Frontal cortex (tissue), 4 donors: ENCODE data around the gene DIP2B. TPM values are rescaled to one million over a fixed set of nuclear protein-coding genes. Genes with fewer than 3 reads are reported as not detected.
A peak's percentile ranks its signal among the peaks of the same experiment; 100 is the strongest.

Experiments
- DNase-seq, 2 donors: peaks; one replicate each; pipeline ENCODE4 v3.0.0; 2012; ENCODE audit warnings: low spot score in 2 of 2
- FAIRE-seq: peaks from 2 replicates; lab custom pipeline; 2012; peaks lifted over from hg19 to GRCh38; lab: Jason Lieb, UNC
- total RNA-seq: library from RNA; depleted of rRNA; stranded (reverse); fragments of >200 nt; gene quantifications from one replicate; pipeline ENCODE4 v1.2.3, GENCODE V29; 2014
- donor health status: control.
- donor health status: control.
- donor health status: control.

The DIP2B gene
- total RNA-seq, 1 donor from 2014 or later = 48.5 TPM

DNA sequence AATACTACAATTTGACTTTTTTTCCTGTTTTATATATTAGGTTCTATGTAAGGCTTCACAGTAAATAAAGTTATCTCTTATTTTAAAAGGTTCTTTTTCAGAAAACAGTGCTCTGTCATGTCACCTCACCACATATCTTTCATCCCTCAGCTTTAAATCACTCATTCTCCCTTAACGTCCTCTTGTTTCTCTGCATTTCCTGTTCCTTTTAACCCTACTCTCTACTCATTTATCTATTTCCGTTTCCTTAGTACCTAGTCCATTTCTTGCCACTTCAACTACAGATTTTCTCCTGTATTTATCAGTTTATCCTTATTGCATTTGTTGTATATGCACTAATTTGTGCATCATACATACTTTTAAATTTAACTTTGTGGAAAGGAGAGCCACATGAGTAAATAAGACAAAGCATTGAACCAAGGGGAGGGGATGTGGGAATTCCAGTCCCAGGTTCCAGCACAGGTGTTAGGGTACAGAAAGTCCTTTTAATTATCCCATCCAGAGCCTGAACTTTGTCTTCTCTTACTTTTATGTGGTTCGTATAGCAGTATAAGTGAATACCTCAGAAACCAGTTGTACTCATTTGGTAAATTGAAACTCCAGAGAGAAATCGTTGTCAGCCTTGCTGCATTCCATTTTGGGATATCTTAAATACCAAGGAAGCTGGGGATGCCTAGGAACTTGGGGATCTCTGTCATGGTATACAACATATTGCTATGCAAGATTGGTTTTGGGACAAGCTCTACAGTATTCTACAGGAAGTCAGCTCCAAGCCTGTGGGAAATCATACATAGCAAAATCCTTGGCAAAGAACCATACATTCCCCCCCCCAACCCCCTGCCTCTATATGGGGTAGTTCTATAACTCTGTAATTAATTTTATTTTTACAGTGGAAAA, 120.5 kb downstream of the DIP2B start:
- FAIRE-seq = no peak
- DNase-seq = no peak

DNA sequence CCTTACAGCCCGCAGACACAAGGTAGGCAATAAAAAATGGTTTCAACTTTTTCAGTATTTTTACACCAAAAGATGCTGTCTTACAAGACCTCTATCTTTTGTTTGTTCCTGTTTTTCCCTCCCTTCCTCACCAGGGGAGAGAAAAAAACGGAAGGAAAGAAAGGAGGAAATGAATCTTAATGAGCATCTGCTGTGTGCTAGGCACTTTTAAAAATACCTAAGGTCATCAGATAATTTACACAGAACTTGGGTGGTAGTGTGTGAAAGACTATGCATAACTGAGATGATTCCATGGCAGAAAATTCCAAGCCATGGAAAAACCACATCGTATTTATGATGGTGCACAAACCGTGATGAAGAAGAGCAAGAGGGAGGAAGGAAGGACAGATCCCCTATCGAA, 121.2 kb downstream of the DIP2B start:
- DNase-seq (no peak), FAIRE-seq (no peak)

DNA sequence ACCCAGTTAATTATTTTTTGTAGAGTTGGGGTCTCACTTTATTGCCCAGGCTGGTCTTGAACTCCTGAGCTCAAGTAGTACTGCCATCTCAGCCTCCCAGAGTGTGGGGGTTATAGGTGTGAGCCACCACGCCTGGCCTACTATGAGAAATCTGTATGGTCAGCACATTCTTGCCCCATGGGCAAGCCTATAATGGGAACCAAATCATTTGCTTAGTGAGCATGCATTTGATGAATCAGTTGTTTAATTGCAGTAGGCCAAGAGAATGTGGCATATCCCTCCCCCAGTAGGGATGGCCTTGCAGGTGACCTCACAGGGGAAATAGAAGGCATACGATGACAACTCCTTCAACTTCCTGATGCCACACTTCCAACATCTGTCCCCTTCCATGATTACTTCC, 122.7 kb downstream of the DIP2B start:
- no peak for FAIRE-seq
- DNase-seq = no peak

- FAIRE-seq (no peak), DNase-seq (no peak)
Observed at GRCh38 chr12:50628394-50628793, 123.6 kb downstream of the DIP2B start.

GRCh38 chr12:50633955-50634354, 129.2 kb downstream of the DIP2B start:
- FAIRE-seq (no peak), DNase-seq (no peak)

- DNase-seq (no peak), FAIRE-seq (no peak)
Observed at GRCh38 chr12:50634379-50634778, 129.6 kb downstream of the DIP2B start.

DNA sequence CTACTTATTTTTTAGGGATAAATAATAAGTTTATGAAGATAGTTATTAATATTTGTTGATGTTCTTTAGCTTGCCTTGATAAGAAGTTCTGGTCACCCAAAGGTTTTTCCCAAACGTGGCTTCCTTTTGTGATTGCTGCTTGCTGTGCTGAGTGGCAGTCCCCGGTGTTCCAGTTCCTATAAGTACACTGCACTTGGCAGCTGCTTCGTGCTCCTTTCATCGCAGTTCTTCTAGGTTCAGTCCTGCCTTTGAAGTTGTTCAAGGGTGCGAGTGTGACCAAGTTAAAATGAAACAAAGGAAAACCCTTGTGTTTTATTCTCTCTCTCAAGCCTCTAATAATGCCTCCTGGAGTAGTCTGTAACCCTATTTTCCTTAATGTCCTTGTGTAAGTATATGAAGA, 130.6 kb downstream of the DIP2B start:
- no peak for FAIRE-seq
- no peak for DNase-seq

DNA sequence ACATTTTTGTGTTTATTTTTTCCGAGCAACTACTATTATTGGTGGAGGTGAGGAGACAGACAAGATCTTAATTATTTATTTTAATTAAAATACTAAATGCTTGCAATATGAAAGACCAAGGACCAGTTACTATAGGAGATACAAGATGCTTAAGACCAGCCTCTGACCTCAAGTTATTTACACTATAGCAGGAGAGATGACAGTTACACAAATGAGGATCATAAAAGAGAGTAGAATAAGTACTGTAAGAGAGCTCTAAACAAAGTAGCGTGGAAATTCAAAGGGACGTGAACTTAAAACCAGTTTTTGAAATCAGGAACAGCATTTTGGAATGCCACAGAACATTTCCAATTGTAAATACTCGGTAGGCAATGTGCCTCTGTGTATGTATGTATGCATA, 131.1 kb downstream of the DIP2B start:
- no peak for FAIRE-seq
- DNase-seq = no peak

DNA sequence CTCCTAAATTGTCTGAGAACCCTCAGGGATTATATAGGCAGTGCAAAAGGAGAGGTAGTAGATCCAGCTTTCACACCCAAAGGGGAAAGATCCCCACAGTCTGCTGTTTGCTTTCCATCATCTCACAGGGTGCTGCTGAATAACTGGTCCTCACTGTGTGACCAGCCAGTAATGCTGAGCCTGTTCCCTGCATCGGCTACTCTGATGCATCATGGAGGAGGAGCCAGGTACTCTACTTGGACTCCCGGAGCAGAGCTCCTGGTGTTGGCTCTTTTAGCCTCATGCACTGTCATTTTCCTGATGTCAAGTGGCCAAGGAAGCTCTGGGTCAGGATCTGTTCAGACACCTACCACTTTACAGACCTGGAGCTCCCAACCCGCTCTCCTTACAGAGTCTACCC, 131.7 kb downstream of the DIP2B start:
- DNase-seq (no peak), FAIRE-seq (no peak)

GRCh38 chr12:50637870-50638481, 133.2 kb downstream of the DIP2B start:
- DNase-seq = peak in 1 of 2 donors; percentile 16

DNA sequence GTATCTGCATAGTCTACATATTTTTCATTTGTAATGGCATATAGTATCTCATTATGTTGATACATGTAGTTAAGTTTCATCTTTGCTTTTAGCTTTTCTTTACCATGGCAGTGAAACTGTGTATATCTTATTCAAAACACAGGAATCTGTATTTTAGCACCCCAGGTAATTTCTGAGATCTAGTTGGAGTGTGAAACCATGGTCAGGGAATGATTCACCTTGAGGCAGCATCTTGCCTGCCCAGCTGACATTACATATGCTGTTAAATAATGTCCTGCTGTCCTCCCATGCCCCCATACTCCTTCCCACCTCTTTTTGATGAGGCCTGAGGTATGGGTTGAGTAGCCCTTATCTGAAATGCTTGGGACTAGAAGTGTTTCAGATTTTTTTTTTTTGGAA, 133.7 kb downstream of the DIP2B start:
- FAIRE-seq (no peak), DNase-seq (no peak)

More at GRCh38 chr12:50637870-50638481, 133.2 kb downstream of the DIP2B start:
- peak; percentile 96 for FAIRE-seq

DNA sequence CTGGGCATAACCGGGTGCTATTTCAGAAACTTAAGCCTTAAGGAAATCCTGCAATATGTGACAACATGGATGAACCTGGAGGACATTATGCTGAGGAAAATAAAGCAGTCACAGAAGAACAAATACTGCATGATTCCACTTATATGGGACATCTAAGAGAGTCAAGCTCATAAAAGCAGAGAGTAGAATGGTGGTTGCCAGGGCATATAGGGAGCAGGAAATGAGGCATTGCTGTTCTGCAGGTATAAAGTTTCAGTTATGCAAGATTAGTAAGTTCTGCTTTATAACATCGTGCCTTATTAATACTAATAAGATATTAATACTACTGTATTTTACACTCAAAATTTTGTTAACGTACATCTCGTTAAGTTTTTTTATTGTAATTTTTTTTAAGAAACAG, 134.9 kb downstream of the DIP2B start:
- DNase-seq (no peak), FAIRE-seq (no peak)

DNA sequence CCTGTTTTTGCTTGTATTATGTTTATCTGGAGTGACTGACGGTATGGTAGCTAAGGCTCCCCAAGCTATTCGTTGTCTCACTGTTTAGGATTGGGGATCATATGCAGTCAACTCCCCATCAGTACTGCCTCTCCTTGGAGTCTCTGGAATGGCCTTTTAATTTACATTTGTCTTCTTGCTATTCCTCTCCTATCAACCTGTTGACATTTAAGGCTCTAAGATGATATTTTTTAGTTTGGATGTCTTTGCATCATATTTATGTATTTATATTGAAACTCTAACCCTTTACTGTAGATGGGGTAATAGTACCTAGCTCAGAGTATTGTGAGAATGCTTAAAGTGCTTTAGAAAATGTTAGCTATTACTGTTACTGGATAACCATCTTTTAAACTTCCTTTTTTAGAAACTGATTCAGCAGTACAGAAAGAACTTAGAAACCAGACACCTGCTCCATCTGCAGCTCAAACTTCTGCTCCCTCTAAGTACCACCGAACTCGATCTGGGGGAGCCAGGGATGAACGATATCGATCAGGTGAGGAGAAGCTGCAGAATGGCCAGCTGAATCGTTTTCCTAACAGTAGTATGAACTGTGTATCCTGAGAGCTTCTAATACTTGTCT, 135.6 kb downstream of the DIP2B start:
- DNase-seq (no peak), FAIRE-seq (no peak)

GRCh38 chr12:50641566-50641965, 136.8 kb downstream of the DIP2B start:
- no peak for FAIRE-seq
- DNase-seq = no peak

- FAIRE-seq (no peak), DNase-seq (no peak)
Observed at GRCh38 chr12:50642035-50642451, 137.3 kb downstream of the DIP2B start.

DNA sequence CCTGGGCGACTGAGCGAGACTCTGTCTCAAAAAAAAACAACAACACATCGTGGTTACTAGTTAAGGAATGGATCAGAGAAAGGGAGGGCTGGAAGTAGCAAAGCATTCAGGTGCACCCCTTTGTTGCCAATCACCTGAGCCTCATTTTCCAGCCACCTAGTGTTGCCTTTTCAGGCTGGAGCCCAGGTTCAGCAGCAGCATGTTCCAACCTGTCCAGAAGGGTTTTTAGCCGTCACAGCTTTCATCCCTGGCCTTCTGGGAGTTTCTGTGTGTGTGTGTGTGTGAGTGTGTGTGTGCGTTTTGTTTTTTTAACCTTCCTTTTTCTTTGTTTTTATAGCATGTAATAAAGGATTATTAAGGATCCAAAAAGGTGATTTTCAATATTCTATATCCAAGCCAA, 138.0 kb downstream of the DIP2B start:
- FAIRE-seq = no peak
- no peak for DNase-seq

- no peak for DNase-seq
- no peak for FAIRE-seq
Observed at GRCh38 chr12:50647031-50647430, 142.2 kb downstream of the DIP2B start.

- DNase-seq = no peak
- no peak for FAIRE-seq
Observed at GRCh38 chr12:50647479-50647878, 142.7 kb downstream of the DIP2B start.

GRCh38 chr12:50650285-50650684, 145.5 kb downstream of the DIP2B start:
- no peak for DNase-seq
- FAIRE-seq = no peak

DNA sequence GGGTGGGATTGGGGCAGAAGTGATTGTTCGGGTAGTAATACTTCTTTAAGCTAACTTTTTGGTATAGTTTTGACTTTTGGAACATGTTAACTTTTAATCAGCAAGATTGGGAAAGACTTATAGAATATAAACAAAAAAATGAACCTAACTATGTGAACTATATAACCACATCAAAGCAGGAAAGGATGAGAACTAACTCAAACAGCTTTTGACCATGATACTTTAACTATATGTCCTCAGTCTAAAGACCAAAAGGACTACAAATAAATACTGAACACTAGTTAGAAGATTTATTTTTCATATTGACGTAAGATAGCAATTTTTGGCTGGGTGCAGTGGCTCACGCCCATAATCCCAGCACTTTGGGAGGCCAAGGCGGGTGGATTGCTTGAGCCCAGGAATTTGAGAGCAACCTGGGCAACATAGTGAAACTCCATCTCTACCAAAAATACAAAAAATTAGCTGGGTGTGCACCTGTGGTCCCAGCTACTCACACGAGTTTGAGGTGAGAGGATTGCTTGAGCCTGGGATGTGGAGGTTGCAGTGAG, 150.7 kb downstream of the DIP2B start:
- no peak for DNase-seq
- no peak for FAIRE-seq

- DNase-seq (no peak), FAIRE-seq (no peak)
Observed at GRCh38 chr12:50659260-50659659, 154.5 kb downstream of the DIP2B start.
